H1 (cell line): ENCODE data around the gene ENO4. TPM values are rescaled to one million over a fixed set of nuclear protein-coding genes. Genes with fewer than 3 reads are reported as not detected.

Source experiments
- CTCF ChIA-PET: fragments of 300-600 bp; sonication (Branson Sonifier 250); formaldehyde crosslinking; loops from one replicate; lab custom pipeline; 2021; ENCODE audit not compliant: partially characterized antibody; lab: Charles Lee
- POLR2A ChIA-PET: fragments of 300-600 bp; sonication (Branson Sonifier 250); formaldehyde crosslinking; loops from one replicate; lab custom pipeline; 2021; ENCODE audit warnings: inconsistent platforms; ENCODE audit not compliant: partially characterized antibody; lab: Charles Lee
- DNase-seq, 2 experiments: peaks; one replicate each; pipeline versions ENCODE4 v3.0.0 to v3.0.0-alpha.2; 2010 to 2022; ENCODE audit warnings: low spot score in 2 of 2, low read depth in 1 of 2, mixed read lengths in 1 of 2
- FAIRE-seq: peaks from 2 replicates; lab custom pipeline; 2011; peaks lifted over from hg19 to GRCh38; lab: Jason Lieb, UNC
- H2AFZ ChIP-seq: 2 replicates; pipeline ENCODE4 v1.8.1; 2012; ENCODE audit warnings: low read length, inconsistent platforms
- H2AK5ac ChIP-seq: 2 replicates; pipeline ENCODE4 v1.6.1; 2013; ENCODE audit warnings: low read depth, low read length
- H2BK120ac ChIP-seq: replicated peaks from 2 replicates; pipeline ENCODE3; 2013; ENCODE audit warnings: low read depth, low read length, inconsistent platforms
- H2BK12ac ChIP-seq: 2 replicates; pipeline ENCODE4 v1.6.1; 2013; ENCODE audit warnings: low read depth, low read length
- H2BK15ac ChIP-seq: 2 replicates; pipeline ENCODE4 v1.6.1; 2013; ENCODE audit warnings: low read length
- H2BK20ac ChIP-seq: 2 replicates; pipeline ENCODE4 v1.6.1; 2013; ENCODE audit warnings: low read length
- H2BK5ac ChIP-seq: 2 replicates; pipeline ENCODE4 v1.6.1; 2013; ENCODE audit warnings: low read depth, low read length
- H3K14ac ChIP-seq: 2 replicates; pipeline ENCODE4 v1.6.1; 2013; ENCODE audit warnings: inconsistent platforms; ENCODE audit not compliant: insufficient read length
- H3K18ac ChIP-seq: 2 replicates; pipeline ENCODE4 v1.6.1; 2013; ENCODE audit warnings: low read length; ENCODE audit errors: extremely low read depth
- H3K23ac ChIP-seq: 2 replicates; pipeline ENCODE4 v1.6.1; 2013; ENCODE audit warnings: inconsistent platforms; ENCODE audit not compliant: insufficient read length
- H3K23me2 ChIP-seq: 2 replicates; pipeline ENCODE4 v1.6.1; 2013; ENCODE audit warnings: low read depth, low read length
- H3K27ac ChIP-seq: 2 replicates; pipeline ENCODE4 v1.6.1; 2011; ENCODE audit warnings: low read depth, low read length, inconsistent platforms
- H3K27me3 ChIP-seq, 4 experiments: replicated peaks in 1 of 4; 1 replicate in 1 of 4; 2 replicates in 3 of 4; pipeline versions ENCODE4 v1.6.1 to v1.8.1; 2011 to 2013; ENCODE audit warnings: low read length in 3 of 4, mild to moderate bottlenecking in 3 of 4, inconsistent platforms in 2 of 4, mixed read lengths in 2 of 4, moderate library complexity in 1 of 4; ENCODE audit not compliant: control insufficient read depth in 3 of 4, insufficient read depth in 3 of 4; ENCODE audit errors: extremely low read depth in 1 of 4
- H3K36me3 ChIP-seq, 4 experiments: 2 replicates each; pipeline versions ENCODE4 v1.6.1 to v1.8.1; 2011 to 2013; ENCODE audit warnings: mild to moderate bottlenecking in 4 of 4, low read length in 3 of 4, moderate library complexity in 2 of 4, control low read depth in 1 of 4, inconsistent platforms in 1 of 4; ENCODE audit not compliant: insufficient read depth in 4 of 4, control insufficient read depth in 2 of 4
- H3K4ac ChIP-seq: replicated peaks from 2 replicates; pipeline ENCODE3; 2013; ENCODE audit warnings: low read length, low read depth, mixed read lengths, inconsistent platforms; ENCODE audit not compliant: insufficient read length
- H3K4me1 ChIP-seq, 4 experiments: replicated peaks in 1 of 4; 1 replicate in 1 of 4; 2 replicates in 3 of 4; pipeline versions ENCODE4 v1.6.1 to v1.8.1; 2011 to 2013; ENCODE audit warnings: low read length in 3 of 4, inconsistent platforms in 2 of 4, mixed read lengths in 1 of 4; ENCODE audit not compliant: insufficient read depth in 4 of 4, control insufficient read depth in 3 of 4
- H3K4me2 ChIP-seq, 2 experiments: 2 replicates each; pipeline versions ENCODE4 v1.6.1 to v1.8.1; 2011 to 2013; ENCODE audit warnings: low read depth in 2 of 2, low read length in 2 of 2, control low read depth in 1 of 2, inconsistent platforms in 1 of 2, mild to moderate bottlenecking in 1 of 2; ENCODE audit not compliant: insufficient read depth in 1 of 2
- H3K4me3 ChIP-seq, 4 experiments: fragments of 200-600, 300-600 bp in 1 of 4; sonication (generic), shearing (Covaris generic), sonication (Bioruptor Twin) in 1 of 4; 2 replicates each; pipeline versions ENCODE4 v1.5.1 to v1.8.1; 2011 to 2016; ENCODE audit warnings: low read length in 4 of 4, low read depth in 3 of 4, control low read depth in 2 of 4, inconsistent platforms in 2 of 4, mild to moderate bottlenecking in 2 of 4, mixed read lengths in 1 of 4, moderate library complexity in 1 of 4; ENCODE audit not compliant: insufficient read depth in 2 of 4; ENCODE audit errors: extremely low read depth in 1 of 4
- H3K56ac ChIP-seq: replicated peaks from 2 replicates; pipeline ENCODE3; 2013; ENCODE audit warnings: low read depth, mild to moderate bottlenecking, mixed read lengths, low read length, inconsistent platforms; ENCODE audit not compliant: insufficient read length
- H3K79me1 ChIP-seq: 2 replicates; pipeline ENCODE4 v1.6.1; 2013; ENCODE audit warnings: low read depth, low read length, control low read depth
- H3K79me2 ChIP-seq, 2 experiments: 2 replicates each; pipeline versions ENCODE4 v1.6.1 to v1.8.1; 2012 to 2013; ENCODE audit warnings: low read length in 2 of 2, mild to moderate bottlenecking in 2 of 2, inconsistent platforms in 1 of 2; ENCODE audit not compliant: insufficient read depth in 2 of 2, control insufficient read depth in 1 of 2
- H3K9ac ChIP-seq, 4 experiments: replicated peaks in 1 of 4; 1 replicate in 1 of 4; 2 replicates in 3 of 4; pipeline versions ENCODE4 v1.6.1 to v1.8.1; 2011 to 2013; ENCODE audit warnings: low read depth in 3 of 4, low read length in 3 of 4, control low read depth in 2 of 4, mild to moderate bottlenecking in 2 of 4, moderate library complexity in 2 of 4, inconsistent platforms in 1 of 4; ENCODE audit errors: extremely low read depth in 1 of 4
- H3K9me3 ChIP-seq, 2 experiments: 2 replicates each; pipeline versions ENCODE4 v1.6.1 to v1.8.1; 2012 to 2013; ENCODE audit warnings: mild to moderate bottlenecking in 2 of 2, moderate library complexity in 2 of 2, control low read depth in 1 of 2, inconsistent platforms in 1 of 2, low read depth in 1 of 2, low read length in 1 of 2, mixed read lengths in 1 of 2; ENCODE audit not compliant: insufficient read depth in 2 of 2
- H4K20me1 ChIP-seq, 2 experiments: replicated peaks in 1 of 2; 2 replicates each; pipeline versions ENCODE3 to v1.8.1; 2011 to 2013; ENCODE audit warnings: inconsistent platforms in 2 of 2, low read length in 2 of 2, mild to moderate bottlenecking in 1 of 2; ENCODE audit not compliant: insufficient read depth in 2 of 2, control insufficient read depth in 1 of 2
- H4K5ac ChIP-seq: 2 replicates; pipeline ENCODE4 v1.6.1; 2013; ENCODE audit warnings: low read length, low read depth, mixed read lengths, inconsistent platforms; ENCODE audit not compliant: insufficient read length
- H4K8ac ChIP-seq: 2 replicates; pipeline ENCODE4 v1.8.0; 2013; ENCODE audit warnings: mild to moderate bottlenecking, moderate library complexity, low read length, inconsistent platforms; ENCODE audit not compliant: insufficient read depth; ENCODE audit errors: extremely low read depth
- H4K91ac ChIP-seq: replicated peaks from 2 replicates; pipeline ENCODE3; 2013; ENCODE audit warnings: low read length, mixed read lengths, inconsistent platforms; ENCODE audit not compliant: insufficient read length
- BACH1 ChIP-seq: IDR thresholded peaks from 2 replicates; pipeline ENCODE4 v1.6.1; 2012; ENCODE audit warnings: low read length, improper control_type of control experiment
- CBX5 ChIP-seq: fragments of 300-800, 300-1000 bp; sonication (generic); IDR thresholded peaks from 2 replicates; pipeline ENCODE4 v1.7.1; 2016; ENCODE audit warnings: antibody characterized with exemption, low read length, low read depth
- KDM1A ChIP-seq: fragments of 200-600, 300-600 bp; sonication (generic); IDR thresholded peaks from 2 replicates; pipeline ENCODE4 v1.7.1; 2016; ENCODE audit warnings: mild to moderate bottlenecking, low read length, borderline replicate concordance
- POLR2A ChIP-seq, 2 experiments: IDR thresholded peaks; 1 replicate in 1 of 2; 2 replicates in 1 of 2; pipeline ENCODE4 v1.6.1; 2011; ENCODE audit warnings: low read depth in 2 of 2, low read length in 2 of 2, mild to moderate bottlenecking in 2 of 2; ENCODE audit errors: control extremely low read depth in 1 of 2
- SAP30 ChIP-seq: fragments of 300-600 bp; sonication (generic); IDR thresholded peaks from 2 replicates; pipeline ENCODE4 v1.7.1; 2012; ENCODE audit warnings: low read length, moderate library complexity, mild to moderate bottlenecking, inconsistent platforms; ENCODE audit not compliant: insufficient read depth, insufficient replicate concordance
- SIN3A ChIP-seq, 2 experiments: IDR thresholded peaks in 1 of 2; conservative IDR thresholded peaks in 1 of 2; 2 replicates each; pipeline ENCODE4 v1.6.1; 2011 to 2012; ENCODE audit warnings: low read length in 2 of 2, improper control_type of control experiment in 1 of 2, low read depth in 1 of 2, mild to moderate bottlenecking in 1 of 2
- SP4 ChIP-seq: IDR thresholded peaks from 2 replicates; pipeline ENCODE4 v1.6.1; 2012; ENCODE audit warnings: low read length, inconsistent platforms
- WGBS, 2 experiments: shearing (Covaris generic) in 1 of 2; methylation state at CpG; one replicate each; pipeline versions ENCODE4 v1.1.6 to v1.1.7; 2013 to 2015; ENCODE audit warnings: low lambda C conversion rate in 2 of 2, mixed read lengths in 2 of 2, inconsistent platforms in 1 of 2, low coverage in 1 of 2, missing lambda C conversion rate in 1 of 2; ENCODE audit not compliant: insufficient replicate concordance in 2 of 2, insufficient coverage in 1 of 2, insufficient read length in 1 of 2; ENCODE audit errors: extremely low coverage in 1 of 2, missing lambda C conversion rate in 1 of 2; 5-methylcytosine and 5-hydroxymethylcytosine counted together
- polyA plus RNA-seq, 7 experiments: library from polyadenylated mRNA; depleted of rRNA in 3 of 7; stranded (reverse) in 5 of 7; unstranded in 2 of 7; fragments of >200 nt in 5 of 7; fragments of 200-250 nt in 2 of 7; gene quantifications; 1 replicate in 5 of 7; 2 replicates in 1 of 7; 4 replicates in 1 of 7; pipeline versions ENCODE4 v1.2.1 to v1.2.3, GENCODE V29; 2011 to 2013; ENCODE audit warnings: missing spikeins in 2 of 7, mixed read lengths in 2 of 7
- total RNA-seq: library from RNA; stranded (reverse); fragmentation: NEBNext Ultra II Directional; extraction: Animal tissue kit (Norgen Biotek cat#: 25700); gene quantifications from 2 replicates; pipeline ENCODE4 v1.2.1, GENCODE V29; 2021

ENO4 gene
- total and polyA plus RNA-seq, 2 of the 8 experiments (the other 6 are each of a cell fraction or from before 2014, with no cell fraction given), result 0.77 TPM; not detected in 1

GRCh38 chr10:116857156-116857555 lies 7.9 kb downstream of the ENO4 start:
- POLR2A ChIA-PET, result no interaction called here
- CTCF ChIA-PET, result interaction anchor here (0.6 to 1.3 kb wide), 3 partner anchors 30 to 307 kb away, joined by 3 to 4 read pairs (median 3); no protein-coding TSS in a partner anchor

More at GRCh38 chr10:116857156-116857555, 7.9 kb downstream of the ENO4 start:
- FAIRE-seq, result no peak
- no peak overlapping the region for H2BK12ac ChIP-seq
- H4K91ac ChIP-seq, result no peak overlapping the region
- H4K8ac ChIP-seq, result no peak overlapping the region
- no peak overlapping the region for H2BK120ac ChIP-seq
- H3K56ac ChIP-seq, result no peak overlapping the region
- H3K18ac ChIP-seq, result no peak overlapping the region
- no peaks in the 10 kb centered on the region for H3K4me1 ChIP-seq
- no peak overlapping the region for H3K4me2 ChIP-seq
- no peaks in the 10 kb centered on the region for H3K23me2 ChIP-seq
- H2BK15ac ChIP-seq, result no peak overlapping the region
- no peak overlapping the region for H2BK20ac ChIP-seq
- H2AK5ac ChIP-seq, result no peak overlapping the region
- no peak overlapping the region for H3K4ac ChIP-seq
- no peak for DNase-seq
- H3K36me3 ChIP-seq, result no peaks in the 10 kb centered on the region
- no peaks in the 10 kb centered on the region for H3K79me2 ChIP-seq
- H2BK5ac ChIP-seq, result no peak overlapping the region
- H2AFZ ChIP-seq, result no peak overlapping the region
- H4K20me1 ChIP-seq, result no peaks in the 10 kb centered on the region
- H4K5ac ChIP-seq, result no peak overlapping the region
- no peak overlapping the region for H3K9ac ChIP-seq
- H3K9me3 ChIP-seq, result no peaks in the 10 kb centered on the region
- no peak overlapping the region for H3K14ac ChIP-seq
- no peaks in the 10 kb centered on the region for H3K79me1 ChIP-seq
- no peak for TF ChIP-seq SP4
- TF ChIP-seq BACH1, result no peak
- TF ChIP-seq SIN3A (conservative IDR thresholded peaks at IDR 0.05 in 1 of 2, IDR thresholded peaks at IDR 0.05 in 1 of 2; ENCODE audit: low read depth in 1 of 2, low read length in 2 of 2), result no peak
- TF ChIP-seq KDM1A, result no peak
- TF ChIP-seq CBX5, result no peak
- TF ChIP-seq POLR2A (IDR thresholded peaks at IDR 0.05; ENCODE audit: control extremely low read depth in 1 of 2, low read depth in 2 of 2, low read length in 2 of 2), result no peak
- TF ChIP-seq SAP30, result no peak
- no peak overlapping the region for H3K4me3 ChIP-seq
- H3K27ac ChIP-seq, result no peak overlapping the region
- no peak overlapping the region for H3K23ac ChIP-seq
- H3K27me3 ChIP-seq, result no peaks in the 10 kb centered on the region
- 94% methylated on average over 3 of the region's 3 CpGs; no CpG with 5 or more reads in 1 of the 2 experiments for WGBS, 2 experiments
